BLaER1 (cell line): ENCODE data around the gene PLA1A.
"Not testable (repeated sequence)": the region's sequence is repeated elsewhere in the genome, so short reads cannot be mapped to it uniquely, and the experiment has no call there.

Experiments used
- H3K27ac ChIP-seq: shearing (Covaris generic); formaldehyde crosslinking; 2 replicates; pipeline ENCODE4 v1.8.1; 2022
- H3K27me3 ChIP-seq: shearing (Covaris generic); formaldehyde crosslinking; 2 replicates; pipeline ENCODE4 v1.8.1; 2022
- H3K36me3 ChIP-seq: shearing (Covaris generic); formaldehyde crosslinking; 2 replicates; pipeline ENCODE4 v1.8.1; 2022
- H3K4me1 ChIP-seq: shearing (Covaris generic); formaldehyde crosslinking; 2 replicates; pipeline ENCODE4 v1.8.1; 2022
- H3K4me2 ChIP-seq: shearing (Covaris generic); formaldehyde crosslinking; 2 replicates; pipeline ENCODE4 v1.8.1; 2022
- H3K4me3 ChIP-seq: shearing (Covaris generic); formaldehyde crosslinking; 2 replicates; pipeline ENCODE4 v1.8.1; 2022
- H3K9ac ChIP-seq: shearing (Covaris generic); formaldehyde crosslinking; 2 replicates; pipeline ENCODE4 v1.8.1; 2022
- H3K9me3 ChIP-seq: shearing (Covaris generic); formaldehyde crosslinking; 2 replicates; pipeline ENCODE4 v1.8.1; 2022
- H4K20me1 ChIP-seq: shearing (Covaris generic); formaldehyde crosslinking; 2 replicates; pipeline ENCODE4 v1.8.1; 2022
- Cebpa-rat ChIP-seq: shearing (Covaris generic); IDR thresholded peaks from 2 replicates; pipeline ENCODE4 v1.8.1; 2022

PLA1A gene

GRCh38 chr3:119597548-119598288, at the start of gene PLA1A:
Gene PLA1A, plus strand, starts transcription at chr3:119597885. Its CDS starts 29 bp downstream, at chr3:119597914.
- H3K36me3 ChIP-seq: no peaks in the 10 kb centered on the region
- no peak for TF ChIP-seq Cebpa-rat
- no peaks in the 10 kb centered on the region for H4K20me1 ChIP-seq
- no peak within 1 kb of the TSS for H3K27ac ChIP-seq
- no peaks in the 10 kb centered on the region for H3K9me3 ChIP-seq
- peaks cover 6% of the 10 kb centered on the region; the same call in 1 of the 2 replicates for H3K4me1 ChIP-seq
- H3K27me3 ChIP-seq: no peaks in the 10 kb centered on the region
- no peak within 1 kb of the TSS for H3K4me2 ChIP-seq
- no peak within 1 kb of the TSS for H3K9ac ChIP-seq
- H3K4me3 ChIP-seq: no peak within 1 kb of the TSS

- H3K4me2 ChIP-seq: no peak overlapping the region
- no peak overlapping the region for H3K4me3 ChIP-seq
- H3K9ac ChIP-seq: no peak overlapping the region
- no peaks in the 10 kb centered on the region for H3K4me1 ChIP-seq
- H3K9me3 ChIP-seq: no peaks in the 10 kb centered on the region
- H3K36me3 ChIP-seq: no peaks in the 10 kb centered on the region
- TF ChIP-seq Cebpa-rat: no peak
- no peaks in the 10 kb centered on the region for H3K27me3 ChIP-seq
- H4K20me1 ChIP-seq: no peaks in the 10 kb centered on the region
- H3K27ac ChIP-seq: no peak overlapping the region
Measured at GRCh38 chr3:119548341-119548740, 49.3 kb upstream of the PLA1A start.

GRCh38 chr3:119550192-119550910, 47.3 kb upstream of the PLA1A start:
- H3K4me1 ChIP-seq: no peaks in the 10 kb centered on the region
- no peak for TF ChIP-seq Cebpa-rat
- H3K9ac ChIP-seq: no peak overlapping the region
- H4K20me1 ChIP-seq: no peaks in the 10 kb centered on the region
- no peak overlapping the region for H3K4me2 ChIP-seq
- H3K27me3 ChIP-seq: no peaks in the 10 kb centered on the region
- H3K4me3 ChIP-seq: no peak overlapping the region
- no peaks in the 10 kb centered on the region for H3K9me3 ChIP-seq
- H3K36me3 ChIP-seq: no peaks in the 10 kb centered on the region
- no peak overlapping the region for H3K27ac ChIP-seq

- no peaks in the 10 kb centered on the region for H3K9me3 ChIP-seq
- no peaks in the 10 kb centered on the region for H3K4me1 ChIP-seq
- no peak for TF ChIP-seq Cebpa-rat
- H3K4me2 ChIP-seq: no peak overlapping the region
- no peaks in the 10 kb centered on the region for H3K36me3 ChIP-seq
- no peak overlapping the region for H3K4me3 ChIP-seq
- H3K27me3 ChIP-seq: no peaks in the 10 kb centered on the region
- no peaks in the 10 kb centered on the region for H4K20me1 ChIP-seq
- no peak overlapping the region for H3K9ac ChIP-seq
- no peak overlapping the region for H3K27ac ChIP-seq
Measured at GRCh38 chr3:119551598-119551997, 46.1 kb upstream of the PLA1A start.

GRCh38 chr3:119552928-119553327, 44.8 kb upstream of the PLA1A start:
- H3K9ac ChIP-seq, H3K4me2 ChIP-seq, H3K9me3 ChIP-seq, H3K36me3 ChIP-seq, H4K20me1 ChIP-seq, H3K4me3 ChIP-seq, H3K27me3 ChIP-seq, H3K27ac ChIP-seq, H3K4me1 ChIP-seq: not testable (repeated sequence)

GRCh38 chr3:119553823-119554415, 43.8 kb upstream of the PLA1A start:
- no peak overlapping the region for H3K9ac ChIP-seq

GRCh38 chr3:119555309-119555735, 42.4 kb upstream of the PLA1A start:
- TF ChIP-seq Cebpa-rat: no peak
- Histone ChIP-seq H3K4me2 (no peak overlapping the region), H3K4me1 (no peaks in the 10 kb centered on the region), H3K36me3 (no peaks in the 10 kb centered on the region), H4K20me1 (no peaks in the 10 kb centered on the region), H3K27ac (no peak overlapping the region), H3K9ac (no peak overlapping the region), H3K4me3 (no peak overlapping the region), H3K9me3 (no peaks in the 10 kb centered on the region), H3K27me3 (no peaks in the 10 kb centered on the region)

More at GRCh38 chr3:119553823-119554415, 43.8 kb upstream of the PLA1A start:
- H3K4me3 ChIP-seq: no peak overlapping the region
- no peak for TF ChIP-seq Cebpa-rat
- H3K4me1 ChIP-seq: no peaks in the 10 kb centered on the region
- H3K27ac ChIP-seq: no peak overlapping the region
- H3K4me2 ChIP-seq: no peak overlapping the region
- no peaks in the 10 kb centered on the region for H3K27me3 ChIP-seq
- H3K36me3 ChIP-seq: no peaks in the 10 kb centered on the region
- H3K9me3 ChIP-seq: no peaks in the 10 kb centered on the region
- no peaks in the 10 kb centered on the region for H4K20me1 ChIP-seq

- H3K4me2 ChIP-seq: no peak overlapping the region
- H3K36me3 ChIP-seq: no peaks in the 10 kb centered on the region
- H3K27me3 ChIP-seq: no peaks in the 10 kb centered on the region
- no peak overlapping the region for H3K27ac ChIP-seq
- no peak overlapping the region for H3K4me3 ChIP-seq
- H3K9me3 ChIP-seq: no peaks in the 10 kb centered on the region
- H4K20me1 ChIP-seq: no peaks in the 10 kb centered on the region
- no peak overlapping the region for H3K9ac ChIP-seq
- no peak for TF ChIP-seq Cebpa-rat
- no peaks in the 10 kb centered on the region for H3K4me1 ChIP-seq
Measured at GRCh38 chr3:119555929-119556328, 41.8 kb upstream of the PLA1A start.

GRCh38 chr3:119557192-119557876, 40.4 kb upstream of the PLA1A start:
- Histone ChIP-seq H3K36me3 (no peaks in the 10 kb centered on the region), H3K9ac (no peak overlapping the region), H4K20me1 (no peaks in the 10 kb centered on the region), H3K4me1 (peaks cover under 1% of the 10 kb centered on the region; the same call in 1 of the 2 replicates), H3K27me3 (no peaks in the 10 kb centered on the region), H3K27ac (no peak overlapping the region), H3K9me3 (no peaks in the 10 kb centered on the region), H3K4me3 (no peak overlapping the region), H3K4me2 (no peak overlapping the region)
- no peak for TF ChIP-seq Cebpa-rat
